Loucy (cell line): ENCODE results near the gene CCDC63.
"Not testable (repeated sequence)": the region's sequence is repeated elsewhere in the genome, so short reads cannot be mapped to it uniquely, and the experiment has no call there.

ENCODE experiments used
- H2AFZ ChIP-seq: fragments of 200-600 bp; sonication (generic); 2 replicates; pipeline ENCODE4 v1.6.0; 2016; ENCODE audit warnings: antibody characterized with exemption, mild to moderate bottlenecking, low read length, moderate library complexity
- H3F3A ChIP-seq: fragments of 200-600 bp; 2 replicates; pipeline ENCODE4 v1.6.0; 2016; ENCODE audit warnings: antibody characterized with exemption, low read depth, mild to moderate bottlenecking
- H3K27me3 ChIP-seq: fragments of 200-600 bp; sonication (generic); 2 replicates; pipeline ENCODE4 v1.6.1; 2014; ENCODE audit warnings: low read length, mild to moderate bottlenecking; ENCODE audit not compliant: insufficient read depth, poor library complexity, severe bottlenecking
- H3K36me3 ChIP-seq: fragments of 200-600 bp; sonication (generic); 2 replicates; pipeline ENCODE4 v1.6.1; 2016; ENCODE audit warnings: low read length; ENCODE audit not compliant: insufficient read depth
- H3K4me1 ChIP-seq: fragments of 200-600 bp; sonication (generic); 2 replicates; pipeline ENCODE4 v1.5.1; 2014; ENCODE audit warnings: low read length, mild to moderate bottlenecking; ENCODE audit not compliant: insufficient read depth, poor library complexity, severe bottlenecking
- H3K4me2 ChIP-seq: fragments of 200-600 bp; sonication (generic); 2 replicates; pipeline ENCODE4 v1.6.0; 2014; ENCODE audit warnings: antibody characterized with exemption, low read length, low read depth, mild to moderate bottlenecking; ENCODE audit not compliant: poor library complexity, severe bottlenecking
- H3K4me3 ChIP-seq: fragments of 200-600 bp; sonication (generic); 2 replicates; pipeline ENCODE4 v1.5.1; 2014; ENCODE audit warnings: low read length, mild to moderate bottlenecking, mixed read lengths; ENCODE audit not compliant: poor library complexity, severe bottlenecking
- H3K79me2 ChIP-seq: fragments of 200-600 bp; sonication (generic); 2 replicates; pipeline ENCODE4 v1.6.1; 2014; ENCODE audit warnings: low read length; ENCODE audit not compliant: insufficient read depth
- H3K9ac ChIP-seq: fragments of 200-600 bp; sonication (generic); 2 replicates; pipeline ENCODE4 v1.6.0; 2014; ENCODE audit warnings: mild to moderate bottlenecking, low read depth, low read length, moderate library complexity; ENCODE audit not compliant: poor library complexity, severe bottlenecking
- H3K9me2 ChIP-seq: fragments of 200-600 bp; sonication (generic); replicated peaks from 2 replicates; pipeline ENCODE4 v1.6.1; 2016; ENCODE audit warnings: low read depth, low read length, mixed read lengths
- H3K9me3 ChIP-seq: fragments of 200-600 bp; sonication (generic); 2 replicates; pipeline ENCODE4 v1.6.1; 2014; ENCODE audit warnings: mild to moderate bottlenecking, antibody characterized with exemption, low read length, low read depth; ENCODE audit not compliant: insufficient read depth
- H4K20me1 ChIP-seq: fragments of 200-600 bp; sonication (generic); 2 replicates; pipeline ENCODE4 v1.6.0; 2014; ENCODE audit warnings: antibody characterized with exemption, low read length, mild to moderate bottlenecking; ENCODE audit not compliant: insufficient read depth, poor library complexity, severe bottlenecking
- CTCF ChIP-seq: fragments of 200-600 bp; sonication (generic); conservative IDR thresholded peaks from 2 replicates; pipeline ENCODE4 v1.5.1; 2014; ENCODE audit warnings: mild to moderate bottlenecking, antibody characterized with exemption, low read length
- EZH2phosphoT487 ChIP-seq: fragments of 200-600 bp; IDR thresholded peaks from 2 replicates; pipeline ENCODE4 v1.6.1; 2018; ENCODE audit warnings: antibody characterized with exemption, mild to moderate bottlenecking, moderate library complexity, borderline replicate concordance

The CCDC63 gene

GRCh38 chr12:110856542-110856941, 9.8 kb downstream of the CCDC63 start:
- Histone ChIP-seq H3K9me3 (no peaks in the 10 kb centered on the region), H3K4me3 (no peak overlapping the region), H3F3A (no peaks in the 10 kb centered on the region), H2AFZ (no peak overlapping the region), H3K36me3 (no peaks in the 10 kb centered on the region), H3K9me2 (no peaks in the 10 kb centered on the region), H4K20me1 (no peaks in the 10 kb centered on the region), H3K27me3 (no peaks in the 10 kb centered on the region), H3K4me2 (no peak overlapping the region), H3K4me1 (peaks cover 8% of the 10 kb centered on the region), H3K79me2 (no peaks in the 10 kb centered on the region), H3K9ac (no peak overlapping the region)
- TF ChIP-seq EZH2phosphoT487 (no peak), CTCF (no peak)

GRCh38 chr12:110857528-110857927, 10.7 kb downstream of the CCDC63 start:
- H3K4me2 ChIP-seq = no peak overlapping the region

GRCh38 chr12:110857954-110858353, 11.2 kb downstream of the CCDC63 start:
- not testable (repeated sequence) for H3K9ac ChIP-seq, H3K4me2 ChIP-seq, H3F3A ChIP-seq, H2AFZ ChIP-seq, H3K9me3 ChIP-seq, H4K20me1 ChIP-seq, H3K4me3 ChIP-seq, H3K36me3 ChIP-seq, H3K9me2 ChIP-seq, H3K27me3 ChIP-seq, H3K79me2 ChIP-seq, H3K4me1 ChIP-seq

More at GRCh38 chr12:110857528-110857927, 10.7 kb downstream of the CCDC63 start:
- H3K9ac ChIP-seq = no peak overlapping the region
- H3K36me3 ChIP-seq = no peaks in the 10 kb centered on the region
- H3F3A ChIP-seq = no peaks in the 10 kb centered on the region
- H3K4me3 ChIP-seq = no peak overlapping the region
- no peak overlapping the region for H2AFZ ChIP-seq
- no peak for TF ChIP-seq EZH2phosphoT487
- TF ChIP-seq CTCF = no peak
- H3K27me3 ChIP-seq = no peaks in the 10 kb centered on the region
- no peaks in the 10 kb centered on the region for H3K9me3 ChIP-seq
- H4K20me1 ChIP-seq = no peaks in the 10 kb centered on the region
- no peaks in the 10 kb centered on the region for H3K9me2 ChIP-seq
- peaks cover 8% of the 10 kb centered on the region for H3K4me1 ChIP-seq
- no peaks in the 10 kb centered on the region for H3K79me2 ChIP-seq

GRCh38 chr12:110858848-110859247, 12.1 kb downstream of the CCDC63 start:
- Histone ChIP-seq H3K9ac (no peak overlapping the region), H4K20me1 (no peaks in the 10 kb centered on the region), H3K4me2 (no peak overlapping the region), H3K9me3 (no peaks in the 10 kb centered on the region), H3F3A (no peaks in the 10 kb centered on the region), H3K36me3 (no peaks in the 10 kb centered on the region), H3K9me2 (no peaks in the 10 kb centered on the region), H3K79me2 (no peaks in the 10 kb centered on the region), H3K27me3 (no peaks in the 10 kb centered on the region), H2AFZ (no peak overlapping the region), H3K4me1 (peaks cover 8% of the 10 kb centered on the region), H3K4me3 (no peak overlapping the region)
- TF ChIP-seq CTCF (peak; percentile 27; the same call in 1 of the 2 replicates), EZH2phosphoT487 (no peak)
